ENCODE measurements around the gene KCNG2. TPM values are rescaled to one million over a fixed set of nuclear protein-coding genes. Genes with fewer than 3 reads are reported as not detected.

KCNG2 gene
- polyA plus RNA-seq, 1 of the 3 experiments (the other 2 are of a cell fraction): not detected

- Histone ChIP-seq H3K9ac (no peak overlapping the region), H3K9me3 (no peaks in the 10 kb centered on the region), H4K20me1 (ENCODE audit: insufficient read depth) (0 out of 2 replicates have a peak, but pooled peaks cover 13% of the 10 kb centered on the region), H3K4me2 (no peak overlapping the region), H3K4me1 (ENCODE audit: control insufficient read depth in 1 of 2, insufficient read depth in 2 of 2, low read depth in 1 of 2, low read length in 1 of 2) (peaks cover 0 to 4% of the 10 kb centered on the region in 2 experiments; a peak in 1 of 4 replicates), H3K27ac (ENCODE audit: low read depth in 2 of 2, low read length in 1 of 2) (no peak overlapping the region), H3K27me3 (ENCODE audit: insufficient read depth) (no peaks in the 10 kb centered on the region), H3K9me2 (no peaks in the 10 kb centered on the region), H3K79me2 (ENCODE audit: insufficient read depth) (peaks cover 37% of the 10 kb centered on the region; the same call in 1 of the 2 replicates), H3K4me3 (ENCODE audit: low read depth in 2 of 2, low read length in 1 of 2) (no peak overlapping the region), H3F3A (replicated peaks; ENCODE audit: insufficient read depth) (no peaks in the 10 kb centered on the region), H2AFZ (ENCODE audit: low read depth) (no peak overlapping the region), H3K36me3 (replicated peaks in 1 of 2; ENCODE audit: control insufficient read depth in 1 of 2, insufficient read depth in 2 of 2, low read length in 1 of 2) (peaks cover 8 to 15% of the 10 kb centered on the region in 2 experiments)
- ChIA-PET CTCF (no interaction called here), POLR2A (no interaction called here)
- no peak for DNase-seq
- no peak for TF ChIP-seq JUND (IDR thresholded peaks at IDR 0.05)
- 95% methylated on average over 16 of the region's 16 CpGs for WGBS (ENCODE audit: low lambda C conversion rate)
These were observed 143.9 kb downstream of the KCNG2 start for GRCh38 chr18:79941473-79942119.

- Histone ChIP-seq H3K4me2 (no peak overlapping the region), H3K9me3 (no peaks in the 10 kb centered on the region), H4K20me1 (ENCODE audit: insufficient read depth) (0 out of 2 replicates have a peak, but pooled peaks cover 13% of the 10 kb centered on the region), H2AFZ (ENCODE audit: low read depth) (no peak overlapping the region), H3K27me3 (ENCODE audit: insufficient read depth) (no peaks in the 10 kb centered on the region), H3K27ac (ENCODE audit: low read depth in 2 of 2, low read length in 1 of 2) (no peak overlapping the region), H3K4me1 (ENCODE audit: control insufficient read depth in 1 of 2, insufficient read depth in 2 of 2, low read depth in 1 of 2, low read length in 1 of 2) (peaks cover 0 to 4% of the 10 kb centered on the region in 2 experiments; a peak in 1 of 4 replicates), H3K36me3 (replicated peaks in 1 of 2; ENCODE audit: control insufficient read depth in 1 of 2, insufficient read depth in 2 of 2, low read length in 1 of 2) (peaks cover 8 to 15% of the 10 kb centered on the region in 2 experiments), H3K9ac (no peak overlapping the region), H3K4me3 (ENCODE audit: low read depth in 2 of 2, low read length in 1 of 2) (no peak overlapping the region), H3F3A (replicated peaks; ENCODE audit: insufficient read depth) (no peaks in the 10 kb centered on the region), H3K9me2 (no peaks in the 10 kb centered on the region), H3K79me2 (ENCODE audit: insufficient read depth) (peaks cover 32% of the 10 kb centered on the region; the same call in 1 of the 2 replicates)
- POLR2A ChIA-PET: no interaction called here
- 95% methylated on average over 7 of the region's 7 CpGs for WGBS (ENCODE audit: low lambda C conversion rate)
- no peak for DNase-seq
- TF ChIP-seq PBX3 (IDR thresholded peaks at IDR 0.05): no peak
- CTCF ChIA-PET: no interaction called here
These were observed 144.5 kb downstream of the KCNG2 start for GRCh38 chr18:79942211-79942610.

GRCh38 chr18:79942786-79943607, 145.3 kb downstream of the KCNG2 start:
- ChIA-PET CTCF (no interaction called here), POLR2A (no interaction called here)
- 95% methylated on average over 23 of the region's 31 CpGs for WGBS (ENCODE audit: low lambda C conversion rate)
- no peak overlapping the region for H3K9ac ChIP-seq
- peaks cover 32% of the 10 kb centered on the region; the same call in 1 of the 2 replicates for H3K79me2 ChIP-seq (ENCODE audit: insufficient read depth)
- DNase-seq: no peak
- no peaks in the 10 kb centered on the region for H3K27me3 ChIP-seq (ENCODE audit: insufficient read depth)
- no peak overlapping the region for H3K27ac ChIP-seq (ENCODE audit: low read depth in 2 of 2, low read length in 1 of 2)
- H3K4me3 ChIP-seq (ENCODE audit: low read depth in 2 of 2, low read length in 1 of 2): no peak overlapping the region
- no peaks in the 10 kb centered on the region for H3F3A ChIP-seq (replicated peaks; ENCODE audit: insufficient read depth)
- H2AFZ ChIP-seq (ENCODE audit: low read depth): no peak overlapping the region
- H3K36me3 ChIP-seq (replicated peaks in 1 of 2; ENCODE audit: control insufficient read depth in 1 of 2, insufficient read depth in 2 of 2, low read length in 1 of 2): peaks cover 8 to 15% of the 10 kb centered on the region in 2 experiments
- no peaks in the 10 kb centered on the region for H3K9me3 ChIP-seq
- H3K4me2 ChIP-seq: no peak overlapping the region
- 0 out of 2 replicates have a peak, but pooled peaks cover 13% of the 10 kb centered on the region for H4K20me1 ChIP-seq (ENCODE audit: insufficient read depth)
- H3K4me1 ChIP-seq (ENCODE audit: control insufficient read depth in 1 of 2, insufficient read depth in 2 of 2, low read depth in 1 of 2, low read length in 1 of 2): peaks cover 0 to 4% of the 10 kb centered on the region in 2 experiments; a peak in 1 of 4 replicates
- H3K9me2 ChIP-seq: no peaks in the 10 kb centered on the region
- TF ChIP-seq NRF1 (IDR thresholded peaks at IDR 0.05; ENCODE audit: low read depth, low read length) (no peak), CTCF (IDR thresholded peaks at IDR 0.05) (no peak), SMC3 (IDR thresholded peaks at IDR 0.05; ENCODE audit: low read depth, low read length) (no peak), SIN3A (IDR thresholded peaks at IDR 0.05; ENCODE audit: borderline replicate concordance, low read depth, low read length) (no peak), RCOR1 (IDR thresholded peaks at IDR 0.05; ENCODE audit: low read length) (no peak), ELF1 (IDR thresholded peaks at IDR 0.05) (no peak), USF1 (IDR thresholded peaks at IDR 0.05; ENCODE audit: borderline replicate concordance, low read depth) (no peak), GABPA (IDR thresholded peaks at IDR 0.05; ENCODE audit: low read depth) (no peak), TEAD4 (IDR thresholded peaks at IDR 0.05; ENCODE audit: borderline replicate concordance, insufficient read depth) (no peak)

Measured in SK-N-SH (cell line).